ENCODE data around the gene SH3RF3.
A peak's percentile ranks its signal among the peaks of the same experiment; 100 is the strongest.
"Not testable (repeated sequence)": the region's sequence is repeated elsewhere in the genome, so short reads cannot be mapped to it uniquely, and the experiment has no call there.

Gene SH3RF3

GRCh38 chr2:109120166-109120565, 8.8 kb upstream of the SH3RF3 start:
- no peak for DNase-seq

GRCh38 chr2:109120686-109121085, 8.3 kb upstream of the SH3RF3 start:
- not testable (repeated sequence) for DNase-seq

GRCh38 chr2:109123586-109124201, 5.3 kb upstream of the SH3RF3 start:
- DNase-seq, result no peak

- no peak for DNase-seq
These were observed 3.9 kb upstream of the SH3RF3 start for GRCh38 chr2:109124982-109125592.

GRCh38 chr2:109125593-109126500, 3.2 kb upstream of the SH3RF3 start:
- DNase-seq, result no peak

GRCh38 chr2:109126501-109126860, 2.5 kb upstream of the SH3RF3 start:
- DNase-seq, result no peak

GRCh38 chr2:109127556-109127955, 1.4 kb upstream of the SH3RF3 start:
- DNase-seq, result no peak

GRCh38 chr2:109128048-109128615, 873 bp upstream of the SH3RF3 start:
- peak; percentile 57 for DNase-seq

GRCh38 chr2:109129356-109129920, 433 bp downstream of the SH3RF3 start:
- DNase-seq, result no peak

- DNase-seq, result no peak
These were observed 1.1 kb downstream of the SH3RF3 start for GRCh38 chr2:109129921-109130722.

- no peak for DNase-seq
These were observed 1.7 kb downstream of the SH3RF3 start for GRCh38 chr2:109130723-109130995.

GRCh38 chr2:109131777-109132176, 2.8 kb downstream of the SH3RF3 start:
- DNase-seq, result no peak

GRCh38 chr2:109132626-109133025, 3.6 kb downstream of the SH3RF3 start:
- no peak for DNase-seq

- no peak for DNase-seq
These were observed 4.7 kb downstream of the SH3RF3 start for GRCh38 chr2:109133746-109134145.

- DNase-seq, result no peak
These were observed 5.8 kb downstream of the SH3RF3 start for GRCh38 chr2:109134741-109135358.

GRCh38 chr2:109135359-109136197, 6.6 kb downstream of the SH3RF3 start:
- DNase-seq, result peak; percentile 68

- peak; percentile 79 for DNase-seq
These were observed 7.5 kb downstream of the SH3RF3 start for GRCh38 chr2:109136542-109136941.

GRCh38 chr2:109137616-109138015, 8.6 kb downstream of the SH3RF3 start:
- no peak for DNase-seq

GRCh38 chr2:109138449-109138848, 9.4 kb downstream of the SH3RF3 start:
- no peak for DNase-seq

- no peak for DNase-seq
These were observed 10.0 kb downstream of the SH3RF3 start for GRCh38 chr2:109139002-109139401.

- no peak for DNase-seq
These were observed 10.9 kb downstream of the SH3RF3 start for GRCh38 chr2:109139865-109140396.
